LHCN-M2 (cell line): ENCODE results near the gene MYOM1. TPM values are rescaled to one million over a fixed set of nuclear protein-coding genes. Genes with fewer than 3 reads are reported as not detected.
A peak's percentile ranks its signal among the peaks of the same experiment; 100 is the strongest.

Experiments used
- DNase-seq: peaks from one replicate; pipeline ENCODE4 v3.0.0-alpha.2; 2012; ENCODE audit warnings: low read depth
- total RNA-seq: library from RNA; depleted of rRNA; stranded (reverse); fragments of >200 nt; gene quantifications from 2 replicates; pipeline ENCODE4 v1.2.3, GENCODE V29; 2014

The MYOM1 gene
- total RNA-seq, 1 experiment from 2014 or later: 0.06 TPM

DNA sequence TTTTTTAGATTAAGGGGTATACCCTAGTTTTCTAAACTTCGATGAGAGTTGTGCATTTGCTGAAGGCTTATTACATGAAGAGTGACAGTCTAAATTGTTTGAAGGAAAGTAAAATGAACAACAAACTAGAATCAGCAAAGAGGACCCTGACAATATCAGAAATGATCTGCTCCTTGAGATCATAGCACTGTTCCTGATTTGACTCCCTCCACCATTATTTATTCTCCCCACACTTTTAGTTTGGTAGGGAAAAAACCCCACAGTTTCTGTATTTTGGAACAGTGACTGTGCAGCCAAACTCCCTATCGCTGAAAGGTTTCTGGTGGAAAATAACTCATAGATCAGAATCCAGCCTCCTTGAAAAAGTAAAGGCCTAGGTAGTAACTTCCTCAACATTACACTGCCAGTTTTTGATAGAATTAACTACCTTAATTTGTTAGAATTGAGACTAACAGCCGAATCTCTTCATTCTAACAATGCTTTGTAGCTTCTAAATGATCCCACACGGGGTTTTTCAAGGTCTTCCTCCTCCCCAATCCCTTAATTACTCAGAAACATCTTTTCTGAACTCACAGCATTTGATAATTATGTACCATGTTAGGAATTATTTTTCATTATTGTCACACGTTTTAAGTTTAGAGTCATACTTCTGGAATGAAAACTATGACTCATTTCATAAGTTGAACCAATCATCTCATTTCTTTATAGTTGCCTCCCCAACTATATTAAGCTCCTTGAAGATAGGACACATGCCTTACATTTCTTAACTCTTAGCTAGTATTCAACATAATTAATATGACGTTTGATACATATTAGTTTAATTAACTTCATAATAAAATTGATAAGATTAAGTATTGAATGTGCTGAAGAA is 30.7 kb upstream of the MYOM1 start:
- peak; percentile 79 for DNase-seq

GRCh38 chr18:3248658-3249359 is 29.0 kb upstream of the MYOM1 start:
- DNase-seq: peak; percentile 54

GRCh38 chr18:3248062-3248657 is 28.4 kb upstream of the MYOM1 start:
- peak; percentile 73 for DNase-seq

DNA sequence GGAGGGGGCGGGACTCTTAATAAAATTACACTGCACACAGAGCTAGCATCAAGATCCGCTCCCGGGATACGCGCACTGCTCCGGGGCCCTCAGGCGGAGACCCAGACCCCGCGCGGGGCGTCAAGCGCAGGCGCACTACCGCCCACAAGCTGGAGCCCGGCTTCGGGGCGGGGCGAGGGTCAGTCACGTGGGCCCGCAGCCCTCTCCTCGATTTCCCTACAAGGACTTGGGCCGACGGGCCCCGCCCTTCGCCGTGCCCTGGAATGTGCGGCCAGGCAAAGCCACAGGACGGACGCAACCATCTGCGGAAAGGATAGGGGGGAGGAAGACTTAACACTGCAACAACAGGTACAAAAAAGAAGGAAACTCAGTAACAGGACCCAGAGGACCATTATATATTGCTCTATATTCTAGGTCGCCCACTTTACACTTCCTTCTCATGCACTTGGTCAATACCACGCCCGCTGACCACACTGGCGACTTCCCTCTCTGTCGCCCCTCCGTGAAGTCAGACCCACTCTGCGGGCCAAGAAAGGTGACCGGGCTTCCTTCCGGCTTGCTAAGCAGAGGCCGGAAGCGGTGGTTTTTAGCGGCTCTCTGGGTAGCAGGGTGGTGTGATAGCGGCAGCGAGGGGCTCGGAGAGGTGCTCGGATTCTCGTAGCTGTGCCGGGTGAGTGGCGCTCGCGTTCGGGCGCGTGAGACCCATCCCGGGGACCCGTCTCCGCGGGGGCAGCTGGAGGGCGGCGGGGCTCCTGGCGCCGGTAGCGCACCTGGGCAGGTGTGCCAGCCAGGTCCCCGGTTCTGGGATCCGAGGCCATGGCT is 27.7 kb upstream of the MYOM1 start, which contains the start of gene MYL12A:
Gene MYL12A (plus strand): TSS at position 562 of the 822 bp plus-strand sequence. CDS start 5,447 bp downstream, outside the sequence.
- peak; percentile 96 for DNase-seq

DNA sequence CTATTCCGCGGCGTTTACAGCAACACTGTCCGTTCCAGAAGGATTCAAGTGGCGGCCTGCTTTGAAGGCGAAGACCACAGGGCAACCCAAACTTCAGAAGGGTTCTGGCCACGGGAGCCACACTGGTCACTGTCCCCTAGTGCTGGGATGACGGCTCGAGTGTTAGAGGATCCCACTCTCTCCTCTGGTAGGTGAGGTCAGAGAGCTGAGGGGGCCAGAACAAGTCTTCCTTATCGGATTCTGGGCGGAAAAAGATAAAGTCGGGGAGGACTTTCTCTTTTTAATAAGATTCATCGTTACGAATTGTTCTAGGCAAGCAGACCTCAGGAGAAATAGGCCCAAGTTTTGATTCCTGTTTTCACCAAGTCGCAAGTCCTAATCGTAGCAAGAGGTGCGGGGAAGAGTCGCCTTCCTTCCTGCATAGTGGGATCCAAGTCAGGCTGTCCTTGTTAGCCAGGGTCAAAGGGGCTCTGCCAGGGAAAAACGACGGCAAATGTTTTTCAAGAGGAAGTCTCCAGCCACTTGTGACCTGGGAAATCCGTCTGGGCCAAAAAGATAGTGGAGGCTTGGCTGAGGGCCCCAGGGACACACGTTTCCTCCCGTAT is 27.0 kb upstream of the MYOM1 start:
- no peak for DNase-seq

GRCh38 chr18:3245853-3246634 is 26.3 kb upstream of the MYOM1 start:
- DNase-seq: peak; percentile 81

DNA sequence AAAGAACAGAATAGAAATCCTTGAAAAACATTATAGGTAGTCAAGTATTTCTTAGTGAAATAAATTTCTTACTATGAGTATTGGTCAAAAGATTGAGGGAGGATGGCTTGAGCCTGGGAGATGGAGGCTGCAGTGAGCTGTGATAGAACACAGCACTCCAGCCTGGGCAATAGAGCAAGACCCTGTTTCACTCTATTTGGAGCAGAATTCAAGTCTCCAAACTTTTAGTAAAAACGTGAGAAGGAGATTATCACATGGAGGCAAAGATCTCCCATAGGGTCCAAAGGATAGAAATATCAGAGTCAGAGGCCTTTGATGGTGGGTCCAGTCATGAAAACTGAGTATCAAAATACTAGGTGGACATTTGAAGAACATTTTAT is 25.4 kb upstream of the MYOM1 start:
- no peak for DNase-seq

DNA sequence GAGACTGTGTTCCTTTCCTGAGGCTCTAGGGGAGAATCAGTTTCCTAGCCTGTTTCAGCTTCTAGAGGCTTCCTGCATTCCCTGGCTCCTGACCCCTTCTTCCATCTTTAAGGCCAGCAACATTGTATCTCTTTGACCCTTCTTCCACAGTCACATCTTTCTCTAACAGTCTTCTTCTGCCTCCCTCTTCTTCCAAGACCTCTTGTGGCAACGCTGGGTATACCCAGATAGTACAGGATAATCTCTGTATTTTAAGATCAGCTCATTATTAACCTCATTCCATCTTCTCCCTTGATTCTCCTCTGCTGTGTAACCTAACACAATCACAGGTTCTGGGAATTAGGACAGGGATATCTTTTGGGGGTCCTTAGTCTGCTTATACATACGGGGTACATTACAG is 19.0 kb upstream of the MYOM1 start:
- DNase-seq: no peak

- DNase-seq: no peak
These were observed 16.7 kb upstream of the MYOM1 start for GRCh38 chr18:3236470-3236869.

DNA sequence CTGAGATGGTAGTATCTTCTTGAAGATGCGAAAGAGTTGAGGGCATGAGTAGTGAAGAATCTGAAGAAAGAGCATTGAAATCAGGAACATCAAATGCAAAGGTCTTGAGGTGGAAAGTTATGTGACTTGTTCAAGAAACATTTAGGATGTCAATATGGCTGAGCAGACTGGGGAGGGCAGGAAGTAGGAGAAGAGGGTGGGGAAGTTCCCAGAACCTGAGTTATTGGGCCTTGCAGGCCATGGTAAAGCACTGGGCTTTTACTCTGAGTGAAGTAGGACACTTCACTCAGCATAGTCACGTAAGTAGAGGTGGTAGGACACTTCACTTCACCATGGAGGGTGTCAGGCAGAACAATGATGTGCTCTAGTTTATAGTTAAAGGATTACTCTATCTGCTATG is 16.1 kb upstream of the MYOM1 start:
- DNase-seq: no peak

- DNase-seq: no peak
These were observed 14.7 kb upstream of the MYOM1 start for GRCh38 chr18:3234457-3234856.

GRCh38 chr18:3233433-3234168 is 13.8 kb upstream of the MYOM1 start:
- no peak for DNase-seq

- DNase-seq: no peak
These were observed 13.2 kb upstream of the MYOM1 start for GRCh38 chr18:3233004-3233403.

DNA sequence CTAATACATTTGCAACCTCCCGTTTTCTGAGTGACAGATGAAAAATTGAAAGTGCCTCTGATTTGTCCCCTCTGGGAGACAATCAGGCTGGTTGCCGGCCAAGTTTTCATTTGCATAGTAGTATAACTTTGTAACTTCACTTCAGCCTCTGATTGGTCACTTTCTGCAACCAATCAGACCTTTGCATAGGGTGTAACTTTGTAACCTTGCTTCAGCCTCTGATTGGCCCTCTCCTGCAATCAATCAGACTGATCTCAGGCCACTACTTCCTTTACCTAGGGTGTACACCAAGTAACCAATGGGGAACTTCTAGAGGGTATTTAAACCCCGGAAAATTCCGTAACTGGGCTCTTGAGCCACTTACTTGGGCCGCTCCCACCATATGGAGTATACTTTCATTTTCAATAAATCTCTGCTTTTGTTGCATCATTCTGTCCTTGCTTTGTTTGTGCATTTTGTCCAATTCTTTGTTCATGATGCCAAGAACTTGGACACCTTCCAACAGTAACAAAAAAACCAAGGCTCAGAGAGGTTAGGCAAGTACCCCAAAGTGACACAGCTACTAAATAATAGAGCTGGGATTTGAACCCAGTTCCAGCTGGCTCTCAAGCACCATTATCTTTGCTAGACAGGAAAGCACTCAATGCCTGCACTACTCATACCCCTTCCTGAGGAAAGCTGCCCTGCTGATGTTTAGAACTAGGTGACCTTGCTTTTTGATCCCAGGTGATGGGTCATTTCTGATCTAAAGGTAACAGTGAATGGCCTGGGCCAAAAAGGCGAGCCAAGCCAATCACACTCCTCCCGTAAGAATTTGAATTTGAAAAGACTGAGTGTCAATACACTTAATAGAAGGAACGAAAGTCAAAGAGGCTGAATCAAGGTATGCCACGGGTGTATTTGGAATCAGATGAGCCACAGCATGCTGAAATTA is 10.9 kb upstream of the MYOM1 start:
- peak; percentile 41 for DNase-seq

- DNase-seq: no peak
These were observed 6.3 kb upstream of the MYOM1 start for GRCh38 chr18:3226048-3226447.

- DNase-seq: no peak
These were observed 5.8 kb upstream of the MYOM1 start for GRCh38 chr18:3225588-3225987.

GRCh38 chr18:3224223-3224622 is 4.5 kb upstream of the MYOM1 start:
- no peak for DNase-seq

- DNase-seq: no peak
These were observed 3.6 kb upstream of the MYOM1 start for GRCh38 chr18:3223356-3223755.
